Transverse colon (tissue), 4 donors: ENCODE data around the gene ZNF253. TPM values are rescaled to one million over a fixed set of nuclear protein-coding genes. Genes with fewer than 3 reads are reported as not detected.
A peak's percentile ranks its signal among the peaks of the same experiment; 100 is the strongest.
"Not testable (repeated sequence)": the region's sequence is repeated elsewhere in the genome, so short reads cannot be mapped to it uniquely, and the experiment has no call there.

ENCODE experiments used
- DNase-seq: peaks from one replicate; pipeline ENCODE4 v3.0.0-alpha.2; 2019
- H3K27ac ChIP-seq, 4 donors: fragments of 200-600 bp; sonication (generic); 2 replicates each; pipeline ENCODE4 v1.5.1; 2016 to 2018; ENCODE audit warnings: inconsistent platforms in 4 of 4
- H3K27me3 ChIP-seq: fragments of 200-600 bp; sonication (generic); 2 replicates; pipeline ENCODE4 v1.5.1; 2017; ENCODE audit warnings: inconsistent platforms
- H3K36me3 ChIP-seq, 4 donors: fragments of 200-600 bp; sonication (generic); 2 replicates each; pipeline ENCODE4 v1.5.1; 2017 to 2019; ENCODE audit warnings: inconsistent platforms in 4 of 4
- H3K4me1 ChIP-seq, 4 donors: fragments of 200-600 bp; sonication (generic); 2 replicates each; pipeline ENCODE4 v1.5.1; 2017 to 2020; ENCODE audit warnings: inconsistent platforms in 4 of 4
- H3K4me3 ChIP-seq, 4 donors: fragments of 200-600 bp; sonication (generic); 1 replicate in 1 of 4; 2 replicates in 3 of 4; pipeline versions ENCODE4 v1.5.1 to v1.6.1; 2017 to 2019; ENCODE audit warnings: inconsistent platforms in 4 of 4
- H3K9me3 ChIP-seq, 2 donors: fragments of 200-600 bp; sonication (generic); 2 replicates each; pipeline ENCODE4 v1.5.1; 2017 to 2019; ENCODE audit warnings: inconsistent platforms in 2 of 2
- CTCF ChIP-seq, 5 experiments: fragments of 200-600 bp in 3 of 5; fragments of 450-650 bp in 2 of 5; sonication (generic) in 3 of 5; IDR thresholded peaks; 1 replicate in 2 of 5; 2 replicates in 3 of 5; pipeline ENCODE4 v1.5.1; 2016 to 2017; ENCODE audit warnings: antibody characterized with exemption in 5 of 5, inconsistent platforms in 3 of 5, mild to moderate bottlenecking in 2 of 5, moderate library complexity in 1 of 5
- EP300 ChIP-seq: sonication (generic); formaldehyde crosslinking; IDR thresholded peaks from one replicate; pipeline ENCODE4 v1.6.1; 2017; ENCODE audit warnings: antibody characterized with exemption, low read depth
- POLR2A ChIP-seq: fragments of 450-650 bp; IDR thresholded peaks from one replicate; pipeline ENCODE4 v1.6.1; 2016; ENCODE audit warnings: antibody characterized with exemption, mild to moderate bottlenecking, moderate library complexity
- POLR2AphosphoS5 ChIP-seq, 3 donors: sonication (generic); formaldehyde crosslinking; IDR thresholded peaks; one replicate each; pipeline ENCODE4 v1.6.1; 2016; ENCODE audit warnings: antibody characterized with exemption in 3 of 3
- WGBS, 2 donors: methylation state at CpG; one replicate each; pipeline ENCODE4 v1.1.5; 2018; ENCODE audit warnings: low coverage in 1 of 2; 5-methylcytosine and 5-hydroxymethylcytosine counted together
- in situ Hi-C, 4 donors: fragments of 200-750 bp; cut with MboI; loops; one replicate each; pipeline versions ENCODE4 v1.15.0 to v1.15.1; 2017; ENCODE audit warnings: low sequenced_read_pairs in 3 of 4, low pct_ligation_motif_present in 1 of 4, low pct_unique_long_range_greater_than_20kb in 1 of 4
- intact Hi-C: fragments of 100-400 bp; cut with DNase I; formaldehyde crosslinking; loops from one replicate; pipeline ENCODE4 v1.15.1; 2023; ENCODE audit warnings: low total_unique reads
- total RNA-seq, 4 donors: library from RNA; depleted of rRNA; stranded (reverse); fragments of >200 nt; gene quantifications; one replicate each; pipeline ENCODE4 v1.1.0, GENCODE V29; 2016

ZNF253 gene
- total RNA-seq, 4 donors from 2014 or later = 3.7 to 41.6 (median 12.6) TPM

DNA sequence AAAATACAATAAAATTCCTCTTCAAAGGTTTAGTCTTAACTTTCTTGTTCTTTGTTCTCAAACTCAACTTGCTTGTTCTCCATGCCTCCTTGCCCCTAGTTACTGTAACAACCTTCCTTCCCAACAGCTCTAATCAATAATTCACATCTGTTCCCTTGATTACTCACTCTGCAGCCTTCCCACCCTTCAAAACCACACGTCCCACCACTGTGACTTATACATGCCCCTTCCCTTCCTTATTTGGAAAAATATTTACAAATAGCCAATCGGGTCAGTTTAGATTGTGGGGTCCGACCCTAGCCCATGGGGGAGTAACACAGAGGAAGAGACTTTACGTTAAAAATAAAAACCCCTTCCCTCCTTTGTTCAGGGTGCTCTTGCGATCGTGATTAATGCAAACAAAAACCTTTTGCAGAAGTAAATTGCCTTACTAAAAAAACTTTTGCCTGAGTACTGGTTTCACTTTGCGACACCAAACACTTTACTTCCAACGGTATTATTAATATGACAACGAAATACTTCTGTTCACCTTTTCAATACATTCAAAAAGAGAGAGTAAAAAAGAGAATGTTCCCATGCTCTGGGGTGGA lies 34.6 kb downstream of the ZNF253 start:
- peak overlapping the region; percentile 86 to 92 (median 88) for H3K27ac ChIP-seq
- peaks cover 4 to 14% of the 10 kb centered on the region in 2 donors for H3K9me3 ChIP-seq
- 0 to 2% methylated on average over 8 to 9 of the region's 9 CpGs for WGBS, 2 donors
- TF ChIP-seq POLR2AphosphoS5 (IDR thresholded peaks at IDR 0.05) (no peak), EP300 (no peak), POLR2A (no peak)
- no peaks in the 10 kb centered on the region for H3K36me3 ChIP-seq
- peaks cover 0 to 11% (median 5%) of the 10 kb centered on the region in 4 donors for H3K4me1 ChIP-seq
- H3K27me3 ChIP-seq = no peaks in the 10 kb centered on the region
- in situ Hi-C loops = no loop called here
- intact Hi-C loops = no loop called here
- no peak for DNase-seq
- peak overlapping the region; percentile 7 to 87 (median 62) for H3K4me3 ChIP-seq

DNA sequence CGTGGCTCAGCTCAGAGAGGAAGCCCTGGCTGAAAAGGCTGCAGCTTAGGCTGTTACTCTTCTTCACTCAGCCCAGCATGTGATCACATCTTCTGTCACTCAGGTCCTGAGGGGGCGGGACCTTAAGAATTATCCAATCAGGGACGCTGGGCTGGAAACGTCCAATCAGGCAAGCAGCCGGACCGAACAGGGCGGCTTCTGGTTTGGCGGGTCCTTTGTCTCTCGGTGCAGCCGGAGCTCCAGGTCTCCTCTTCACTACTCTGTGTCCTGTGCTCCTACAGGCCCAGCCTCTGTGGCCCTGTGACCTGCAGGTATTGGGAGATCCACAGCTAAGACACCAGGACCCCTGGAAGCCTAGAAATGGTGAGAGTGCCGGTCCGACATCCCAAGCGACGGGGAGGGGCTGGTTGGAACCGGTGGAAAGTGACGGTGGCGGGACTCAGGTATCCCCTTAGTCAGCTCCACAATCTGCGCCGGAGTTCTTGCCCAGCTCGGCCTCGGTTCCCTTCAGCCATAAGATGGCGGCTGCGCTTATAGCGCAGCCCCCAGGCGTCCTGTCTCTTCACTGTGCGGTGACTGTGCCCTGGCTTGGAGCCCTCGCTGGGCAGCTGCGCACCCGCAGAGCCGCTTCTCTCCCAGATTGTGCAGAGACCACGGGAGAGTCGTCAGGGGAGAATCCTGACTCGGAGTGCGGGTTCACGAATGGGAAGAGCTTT lies 35.2 kb downstream of the ZNF253 start, which contains the start of gene ZNF93:
TSS of gene ZNF93 (plus strand) at position 218 of the 716 bp plus-strand sequence. CDS start at position 361, 143 bp downstream.
- no peak for TF ChIP-seq EP300
- TF ChIP-seq CTCF (IDR thresholded peaks at IDR 0.05) = no peak
- TF ChIP-seq POLR2A = peak; percentile 66
- peak; percentile 54 to 87 (median 63) for TF ChIP-seq POLR2AphosphoS5 (IDR thresholded peaks at IDR 0.05)

GRCh38 chr19:19907551-19907950 lies 41.9 kb downstream of the ZNF253 start:
- DNase-seq, H3K36me3 ChIP-seq, H3K27ac ChIP-seq, H3K4me3 ChIP-seq, H3K9me3 ChIP-seq, H3K4me1 ChIP-seq, intact Hi-C loops, H3K27me3 ChIP-seq, in situ Hi-C loops: not testable (repeated sequence)
- 84 to 92% methylated on average over 2 to 3 of the region's 3 CpGs for WGBS, 2 donors

More for the DNA sequence above, 35.2 kb downstream of the ZNF253 start, which contains the start of gene ZNF93:
- DNase-seq = peak; percentile 95
- in situ Hi-C loops (no loop called here), intact Hi-C loops (no loop called here)
- H3K4me3 ChIP-seq = peak within 1 kb of the TSS; percentile 53 to 87 (median 62)
- no peaks in the 10 kb centered on the region for H3K27me3 ChIP-seq
- 0% methylated on average over 2 to 16 of the region's 35 CpGs for WGBS, 2 donors
- peaks cover 0 to 11% (median 5%) of the 10 kb centered on the region in 4 donors for H3K4me1 ChIP-seq
- H3K9me3 ChIP-seq = peaks cover 2 to 14% of the 10 kb centered on the region in 2 donors
- no peaks in the 10 kb centered on the region for H3K36me3 ChIP-seq
- peak within 1 kb of the TSS; percentile 86 to 92 (median 88) for H3K27ac ChIP-seq

- intact Hi-C loops = no loop called here
- TF ChIP-seq POLR2A = no peak
- no peak for TF ChIP-seq EP300
- TF ChIP-seq CTCF (IDR thresholded peaks at IDR 0.05) = no peak
- TF ChIP-seq POLR2AphosphoS5 (IDR thresholded peaks at IDR 0.05) = no peak
- H3K36me3 ChIP-seq = no peaks in the 10 kb centered on the region
- no peaks in the 10 kb centered on the region for H3K27me3 ChIP-seq
- no peak overlapping the region for H3K27ac ChIP-seq
- H3K4me3 ChIP-seq = no peak overlapping the region
- WGBS, 2 donors = 88 to 92% methylated on average over 2 of the region's 2 CpGs
- H3K4me1 ChIP-seq = no peaks in the 10 kb centered on the region
- peaks cover 5 to 6% of the 10 kb centered on the region in 2 donors for H3K9me3 ChIP-seq
- no peak for DNase-seq
- in situ Hi-C loops = no loop called here
These were observed 44.0 kb downstream of the ZNF253 start for GRCh38 chr19:19909654-19910053.

DNA sequence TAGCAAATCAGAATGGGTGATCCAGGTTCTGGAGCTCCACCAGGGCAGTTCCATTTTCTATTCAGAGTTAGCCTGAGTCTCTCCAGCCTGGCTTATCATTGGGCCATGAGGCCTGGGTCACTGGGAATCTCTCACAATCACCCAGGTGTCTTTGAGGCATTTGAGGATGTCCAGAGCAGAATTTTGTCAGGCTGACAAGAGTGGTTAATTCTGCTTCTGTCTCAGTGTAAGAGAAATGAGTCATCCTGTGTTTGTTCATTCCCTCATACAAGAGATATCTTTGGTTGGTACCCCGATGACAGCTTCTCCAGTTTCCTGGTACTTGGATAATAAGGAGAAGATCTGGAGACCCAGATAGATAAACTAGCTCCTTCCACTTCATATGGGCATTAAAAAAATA lies 45.5 kb downstream of the ZNF253 start:
- Histone ChIP-seq H3K27ac (no peak overlapping the region), H3K36me3 (peaks cover 0 to under 1% (median 0%) of the 10 kb centered on the region in 4 donors), H3K4me3 (no peak overlapping the region), H3K9me3 (peaks cover 4 to 6% of the 10 kb centered on the region in 2 donors), H3K27me3 (no peaks in the 10 kb centered on the region), H3K4me1 (no peaks in the 10 kb centered on the region)
- 75 to 87% methylated on average over 1 of the region's 1 CpG for WGBS, 2 donors
- intact Hi-C loops = no loop called here
- no peak for DNase-seq
- no peak for TF ChIP-seq CTCF (IDR thresholded peaks at IDR 0.05)
- TF ChIP-seq POLR2A = no peak
- no peak for TF ChIP-seq EP300
- in situ Hi-C loops = no loop called here
